ENCODE measurements around the gene DKC1.

DKC1 gene

GRCh38 chrX:154751669-154752271 lies 10.9 kb upstream of the DKC1 start:
- Histone ChIP-seq H3K4me3 (ENCODE audit: insufficient read depth, low read depth, low read length) (no peak overlapping the region), H3K9me3 (ENCODE audit: control insufficient read depth, low read length) (no peaks in the 10 kb centered on the region), H3K4me1 (ENCODE audit: control insufficient read depth, insufficient read depth, low read length) (no peaks in the 10 kb centered on the region), H3K27me3 (ENCODE audit: control insufficient read depth, insufficient read depth, low read length, poor library complexity, severe bottlenecking) (peaks cover 56% of the 10 kb centered on the region), H3K27ac (ENCODE audit: insufficient read depth, low read depth, low read length, poor library complexity, severe bottlenecking) (no peak overlapping the region), H3K36me3 (ENCODE audit: control insufficient read depth, insufficient read depth, low read length) (no peaks in the 10 kb centered on the region)
- WGBS, 2 experiments, result 90 to 93% methylated on average over 9 of the region's 9 CpGs

- Histone ChIP-seq H3K27ac (ENCODE audit: insufficient read depth, low read depth, low read length, poor library complexity, severe bottlenecking) (no peak overlapping the region), H3K4me1 (ENCODE audit: control insufficient read depth, insufficient read depth, low read length) (no peaks in the 10 kb centered on the region), H3K9me3 (ENCODE audit: control insufficient read depth, low read length) (no peaks in the 10 kb centered on the region), H3K4me3 (ENCODE audit: insufficient read depth, low read depth, low read length) (no peak overlapping the region), H3K36me3 (ENCODE audit: control insufficient read depth, insufficient read depth, low read length) (no peaks in the 10 kb centered on the region), H3K27me3 (ENCODE audit: control insufficient read depth, insufficient read depth, low read length, poor library complexity, severe bottlenecking) (peaks cover 4% of the 10 kb centered on the region)
- WGBS, 2 experiments, result 94 to 99% methylated on average over 4 of the region's 4 CpGs
Observed at GRCh38 chrX:154758696-154759095, 4.0 kb upstream of the DKC1 start.

- H3K27me3 ChIP-seq (ENCODE audit: control insufficient read depth, insufficient read depth, low read length, poor library complexity, severe bottlenecking), result no peaks in the 10 kb centered on the region
- H3K4me1 ChIP-seq (ENCODE audit: control insufficient read depth, insufficient read depth, low read length), result no peaks in the 10 kb centered on the region
- no peak overlapping the region for H3K27ac ChIP-seq (ENCODE audit: insufficient read depth, low read depth, low read length, poor library complexity, severe bottlenecking)
- peaks cover 12% of the 10 kb centered on the region for H3K36me3 ChIP-seq (ENCODE audit: control insufficient read depth, insufficient read depth, low read length)
- WGBS, 2 experiments, result 45 to 64% methylated on average over 7 to 8 of the region's 11 CpGs
- H3K9me3 ChIP-seq (ENCODE audit: control insufficient read depth, low read length), result no peaks in the 10 kb centered on the region
- peak overlapping the region; percentile 61 for H3K4me3 ChIP-seq (ENCODE audit: insufficient read depth, low read depth, low read length)
Observed at GRCh38 chrX:154761977-154762536, 607 bp upstream of the DKC1 start.

GRCh38 chrX:154774622-154775021 lies 12.0 kb downstream of the DKC1 start:
- Histone ChIP-seq H3K27me3 (ENCODE audit: control insufficient read depth, insufficient read depth, low read length, poor library complexity, severe bottlenecking) (no peaks in the 10 kb centered on the region), H3K36me3 (ENCODE audit: control insufficient read depth, insufficient read depth, low read length) (peaks cover 30% of the 10 kb centered on the region), H3K4me1 (ENCODE audit: control insufficient read depth, insufficient read depth, low read length) (no peaks in the 10 kb centered on the region), H3K4me3 (ENCODE audit: insufficient read depth, low read depth, low read length) (no peak overlapping the region), H3K27ac (ENCODE audit: insufficient read depth, low read depth, low read length, poor library complexity, severe bottlenecking) (no peak overlapping the region), H3K9me3 (ENCODE audit: control insufficient read depth, low read length) (no peaks in the 10 kb centered on the region)
- WGBS, 2 experiments, result 95 to 97% methylated on average over 5 of the region's 5 CpGs

- peaks cover 23% of the 10 kb centered on the region for H3K36me3 ChIP-seq (ENCODE audit: control insufficient read depth, insufficient read depth, low read length)
- H3K27ac ChIP-seq (ENCODE audit: insufficient read depth, low read depth, low read length, poor library complexity, severe bottlenecking), result no peak overlapping the region
- no peaks in the 10 kb centered on the region for H3K4me1 ChIP-seq (ENCODE audit: control insufficient read depth, insufficient read depth, low read length)
- WGBS, 2 experiments, result 95 to 96% methylated on average over 15 of the region's 15 CpGs
- H3K27me3 ChIP-seq (ENCODE audit: control insufficient read depth, insufficient read depth, low read length, poor library complexity, severe bottlenecking), result no peaks in the 10 kb centered on the region
- H3K9me3 ChIP-seq (ENCODE audit: control insufficient read depth, low read length), result no peaks in the 10 kb centered on the region
- H3K4me3 ChIP-seq (ENCODE audit: insufficient read depth, low read depth, low read length), result no peak overlapping the region
Observed at GRCh38 chrX:154775419-154776349, 13.0 kb downstream of the DKC1 start.

- no peak overlapping the region for H3K27ac ChIP-seq (ENCODE audit: insufficient read depth, low read depth, low read length, poor library complexity, severe bottlenecking)
- WGBS, 2 experiments, result 95 to 100% methylated on average over 2 of the region's 2 CpGs
- no peaks in the 10 kb centered on the region for H3K27me3 ChIP-seq (ENCODE audit: control insufficient read depth, insufficient read depth, low read length, poor library complexity, severe bottlenecking)
- H3K4me3 ChIP-seq (ENCODE audit: insufficient read depth, low read depth, low read length), result no peak overlapping the region
- H3K9me3 ChIP-seq (ENCODE audit: control insufficient read depth, low read length), result no peaks in the 10 kb centered on the region
- H3K4me1 ChIP-seq (ENCODE audit: control insufficient read depth, insufficient read depth, low read length), result no peaks in the 10 kb centered on the region
- H3K36me3 ChIP-seq (ENCODE audit: control insufficient read depth, insufficient read depth, low read length), result peaks cover 21% of the 10 kb centered on the region
Observed at GRCh38 chrX:154776753-154777152, 14.1 kb downstream of the DKC1 start.

GRCh38 chrX:154779261-154779660 lies 16.6 kb downstream of the DKC1 start:
- Histone ChIP-seq H3K27me3 (ENCODE audit: control insufficient read depth, insufficient read depth, low read length, poor library complexity, severe bottlenecking) (no peaks in the 10 kb centered on the region), H3K4me3 (ENCODE audit: insufficient read depth, low read depth, low read length) (no peak overlapping the region), H3K4me1 (ENCODE audit: control insufficient read depth, insufficient read depth, low read length) (no peaks in the 10 kb centered on the region), H3K36me3 (ENCODE audit: control insufficient read depth, insufficient read depth, low read length) (peaks cover 11% of the 10 kb centered on the region), H3K27ac (ENCODE audit: insufficient read depth, low read depth, low read length, poor library complexity, severe bottlenecking) (no peak overlapping the region), H3K9me3 (ENCODE audit: control insufficient read depth, low read length) (no peaks in the 10 kb centered on the region)
- 95 to 96% methylated on average over 4 of the region's 4 CpGs for WGBS, 2 experiments

- Histone ChIP-seq H3K27me3 (ENCODE audit: control insufficient read depth, insufficient read depth, low read length, poor library complexity, severe bottlenecking) (no peaks in the 10 kb centered on the region), H3K4me1 (ENCODE audit: control insufficient read depth, insufficient read depth, low read length) (no peaks in the 10 kb centered on the region), H3K9me3 (ENCODE audit: control insufficient read depth, low read length) (no peaks in the 10 kb centered on the region), H3K27ac (ENCODE audit: insufficient read depth, low read depth, low read length, poor library complexity, severe bottlenecking) (no peak overlapping the region), H3K4me3 (ENCODE audit: insufficient read depth, low read depth, low read length) (no peak overlapping the region), H3K36me3 (ENCODE audit: control insufficient read depth, insufficient read depth, low read length) (peaks cover 5% of the 10 kb centered on the region)
- 90 to 96% methylated on average over 5 of the region's 9 CpGs for WGBS, 2 experiments
Observed at GRCh38 chrX:154780968-154781367, 18.3 kb downstream of the DKC1 start.

- Histone ChIP-seq H3K4me3 (ENCODE audit: insufficient read depth, low read depth, low read length) (no peak overlapping the region), H3K27me3 (ENCODE audit: control insufficient read depth, insufficient read depth, low read length, poor library complexity, severe bottlenecking) (peaks cover 1% of the 10 kb centered on the region), H3K9me3 (ENCODE audit: control insufficient read depth, low read length) (no peaks in the 10 kb centered on the region), H3K4me1 (ENCODE audit: control insufficient read depth, insufficient read depth, low read length) (no peaks in the 10 kb centered on the region), H3K27ac (ENCODE audit: insufficient read depth, low read depth, low read length, poor library complexity, severe bottlenecking) (no peak overlapping the region), H3K36me3 (ENCODE audit: control insufficient read depth, insufficient read depth, low read length) (no peaks in the 10 kb centered on the region)
- 89 to 94% methylated on average over 11 to 13 of the region's 13 CpGs for WGBS, 2 experiments
Observed at GRCh38 chrX:154784149-154784995, 21.7 kb downstream of the DKC1 start.
